NT2/D1 (cell line): ENCODE data around the gene MED25.

ENCODE experiments used
- SUZ12 ChIP-seq: IDR thresholded peaks from 2 replicates; pipeline ENCODE4 v1.6.1; 2011; ENCODE audit not compliant: insufficient read length, insufficient read depth; ENCODE audit errors: extremely low read depth
- ZNF274 ChIP-seq: IDR thresholded peaks from 2 replicates; pipeline ENCODE4 v1.6.1; 2011; ENCODE audit warnings: mild to moderate bottlenecking, low read depth, low read length

GRCh38 chr19:49871349-49871985 is 53.4 kb downstream of the MED25 start:
- TF ChIP-seq ZNF274 (no peak), SUZ12 (no peak)
